GM18507 (cell line): Measurements from ENCODE around the gene BPIFA2.
"Not testable (repeated sequence)": the region's sequence is repeated elsewhere in the genome, so short reads cannot be mapped to it uniquely, and the experiment has no call there.

Experiments used
- DNase-seq: peaks from one replicate; pipeline ENCODE4 v3.0.0; 2011; ENCODE audit warnings: low read depth; ENCODE audit not compliant: insufficient read length; ENCODE audit errors: extremely low spot score
- FAIRE-seq: peaks from 2 replicates; lab custom pipeline; 2011; peaks lifted over from hg19 to GRCh38; lab: Jason Lieb, UNC

The BPIFA2 gene

DNA sequence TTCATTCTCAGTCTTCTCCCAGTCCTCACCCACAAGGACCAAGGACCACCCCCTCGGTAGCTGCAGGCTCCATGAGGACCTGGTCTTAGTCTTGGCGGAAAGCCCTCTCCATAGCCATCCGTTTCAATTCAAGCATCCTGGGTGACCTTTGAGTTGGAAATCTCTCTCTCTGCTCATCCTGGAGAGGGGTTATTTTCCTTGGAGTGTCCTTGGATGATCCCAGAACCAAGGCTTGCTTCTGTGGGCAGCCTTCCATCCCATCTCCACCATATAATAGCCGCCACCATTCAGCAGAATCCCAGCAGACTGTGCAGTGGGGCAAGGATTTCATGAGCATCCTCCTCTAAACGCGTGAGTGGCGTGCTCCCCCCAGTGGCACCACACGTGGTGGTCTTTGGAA lies at the start of gene BPIFA2:
BPIFA2 (plus strand) TSS at position 301 of the 400 bp plus-strand sequence. CDS start 987 bp downstream, outside the sequence.
- no peak for FAIRE-seq
- DNase-seq, result no peak

- FAIRE-seq (peak; percentile 50), DNase-seq (no peak)
Measured at GRCh38 chr20:33119725-33120720, 47.9 kb upstream of the BPIFA2 start.

GRCh38 chr20:33120934-33121333 lies 47.0 kb upstream of the BPIFA2 start:
- FAIRE-seq (no peak), DNase-seq (no peak)

DNA sequence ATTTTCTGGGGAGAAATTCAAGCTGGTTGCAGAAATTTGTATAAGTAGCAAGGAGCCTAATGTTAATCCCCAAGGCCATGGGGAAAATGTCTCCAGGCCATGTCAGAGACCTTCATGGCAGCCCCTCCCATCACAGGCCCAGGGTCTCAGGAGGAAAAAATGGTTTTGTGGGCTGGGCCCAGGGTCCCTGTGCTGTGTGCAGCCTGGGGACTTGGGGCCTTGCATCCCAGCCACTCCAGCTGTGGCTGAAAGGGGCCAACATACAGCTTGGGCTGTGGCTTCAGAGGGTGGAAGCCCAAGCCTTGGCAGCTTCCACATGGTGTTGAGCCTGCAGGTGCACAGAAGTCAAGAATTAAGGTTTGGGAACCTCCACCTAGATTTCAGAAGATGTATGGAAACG lies 45.7 kb upstream of the BPIFA2 start:
- DNase-seq, FAIRE-seq: not testable (repeated sequence)

GRCh38 chr20:33124261-33124660 lies 43.7 kb upstream of the BPIFA2 start:
- no peak for FAIRE-seq

GRCh38 chr20:33124994-33125393 lies 43.0 kb upstream of the BPIFA2 start:
- FAIRE-seq (no peak), DNase-seq (no peak)

More at GRCh38 chr20:33124261-33124660, 43.7 kb upstream of the BPIFA2 start:
- DNase-seq, result no peak

GRCh38 chr20:33125983-33126382 lies 42.0 kb upstream of the BPIFA2 start:
- DNase-seq (no peak), FAIRE-seq (no peak)

DNA sequence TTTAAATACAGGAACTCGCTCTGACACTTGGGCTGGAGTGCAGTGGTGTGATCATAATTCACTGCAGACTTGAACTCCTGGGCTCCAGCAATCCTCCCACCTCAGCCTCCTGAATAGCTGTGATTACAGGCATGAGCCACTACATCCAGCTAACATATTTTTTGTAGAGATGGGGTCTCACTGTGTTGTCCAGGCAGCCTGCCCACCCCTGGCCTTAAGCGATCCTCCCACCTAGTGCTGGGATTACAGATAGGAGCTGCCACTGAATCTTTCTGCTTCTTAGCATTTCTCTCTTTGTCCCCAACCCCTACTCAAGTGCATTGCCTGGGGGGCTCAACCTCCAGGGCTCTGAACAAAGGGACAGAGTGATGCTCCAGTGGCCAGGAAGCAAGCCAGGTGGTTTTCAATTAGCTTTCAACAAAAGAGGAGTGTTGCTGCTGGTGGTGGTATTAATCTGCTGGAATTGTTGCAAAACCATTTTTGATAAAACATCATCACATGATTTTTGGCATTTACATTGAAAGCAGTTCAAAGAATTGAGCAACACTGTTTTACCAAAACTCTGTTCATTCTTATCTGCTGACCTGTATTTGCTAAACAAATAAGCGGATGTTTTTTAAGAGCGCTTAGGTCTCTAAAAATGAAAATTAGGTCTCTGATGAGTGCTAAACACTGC lies 40.4 kb upstream of the BPIFA2 start:
- DNase-seq (no peak), FAIRE-seq (no peak)

DNA sequence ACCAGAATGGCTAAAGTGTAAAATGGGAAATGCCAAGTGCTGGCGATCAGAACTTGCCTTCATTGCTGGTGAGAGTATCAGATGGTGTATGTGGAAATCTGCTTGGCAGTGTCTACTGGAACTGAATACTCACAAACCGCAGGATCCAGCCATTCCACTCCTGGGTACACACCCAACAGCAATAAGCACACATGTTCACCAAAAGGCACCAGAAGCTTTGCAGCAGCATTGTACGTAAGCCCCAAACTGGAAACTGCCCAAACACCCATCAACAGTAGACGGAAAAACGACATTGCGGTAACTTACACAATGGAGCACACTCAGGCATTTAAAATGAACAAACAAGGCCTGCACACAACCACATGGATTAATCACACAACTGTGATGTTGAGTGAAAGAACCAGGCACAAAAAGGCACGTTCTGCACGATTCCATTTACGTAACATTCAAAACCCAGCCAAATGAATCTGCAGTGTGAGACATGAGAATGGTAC lies 37.3 kb upstream of the BPIFA2 start:
- no peak for DNase-seq
- FAIRE-seq, result no peak

DNA sequence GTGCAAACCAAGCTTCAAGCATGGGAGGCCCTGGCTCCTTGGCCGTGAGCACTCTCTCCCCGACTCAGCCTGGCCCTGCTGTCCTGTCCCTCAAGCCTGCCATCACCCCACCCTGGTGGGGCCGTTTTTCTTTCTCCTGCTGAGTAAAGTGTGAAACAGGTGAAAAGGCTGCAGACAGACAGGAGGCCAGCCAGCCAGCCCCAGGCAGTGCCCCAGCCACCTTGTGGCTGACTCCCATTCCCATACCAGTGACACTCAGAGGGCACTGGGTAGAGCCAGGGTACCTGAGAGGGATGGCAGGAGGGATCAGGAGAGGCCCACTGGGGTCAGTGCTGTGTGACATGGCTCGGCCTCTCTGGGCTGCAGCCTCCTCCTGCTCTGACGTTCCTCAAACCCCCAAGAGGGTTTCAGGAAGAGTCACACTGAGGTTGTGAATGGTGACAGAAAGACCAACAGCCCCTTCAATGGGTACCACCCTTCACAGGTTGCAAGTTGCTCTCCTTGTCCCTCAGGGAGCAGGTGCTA lies 35.9 kb upstream of the BPIFA2 start:
- no peak for DNase-seq
- FAIRE-seq, result no peak

DNA sequence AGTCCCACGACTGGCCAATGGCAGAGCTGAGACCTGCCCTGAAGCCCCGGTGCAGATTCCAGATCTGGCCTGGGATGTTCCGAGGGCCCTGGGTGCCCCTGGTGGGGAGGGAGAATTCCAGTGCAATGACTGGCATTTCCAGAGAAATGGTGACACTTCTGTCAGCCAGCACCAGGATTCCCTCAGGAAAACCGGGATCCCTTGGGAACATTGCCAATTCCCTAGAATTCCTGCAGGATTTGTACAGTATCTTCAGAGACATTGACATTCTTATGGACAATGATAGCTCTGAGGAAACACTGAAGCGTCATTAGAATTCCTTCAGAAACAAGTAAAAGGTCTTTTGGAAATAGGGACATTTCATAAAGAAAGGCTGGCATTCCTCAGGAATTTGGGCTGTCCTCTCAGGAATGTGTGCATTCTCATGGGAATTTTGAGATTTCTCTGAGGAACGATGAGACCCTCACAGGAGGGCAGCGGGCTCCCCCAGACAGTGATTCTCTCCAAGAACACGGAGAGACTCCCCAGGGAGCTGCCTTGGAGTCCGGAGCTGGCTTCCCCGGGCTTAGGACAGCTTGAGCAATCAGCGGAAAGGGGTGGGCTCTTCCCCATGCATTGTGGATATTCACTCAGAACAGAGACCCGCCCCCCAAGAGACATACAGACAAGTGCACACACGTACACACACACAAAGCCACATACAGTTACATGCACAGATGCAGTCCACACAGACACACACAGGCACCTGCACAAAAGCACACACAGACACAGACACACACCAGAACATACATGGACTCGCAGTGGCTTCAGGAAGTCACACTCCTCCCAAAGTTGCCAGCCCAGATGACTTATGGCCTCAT lies 35.2 kb upstream of the BPIFA2 start:
- no peak for DNase-seq
- no peak for FAIRE-seq

- DNase-seq, result no peak
- FAIRE-seq, result no peak
Measured at GRCh38 chr20:33133373-33133941, 34.5 kb upstream of the BPIFA2 start.

GRCh38 chr20:33137195-33137594 lies 30.8 kb upstream of the BPIFA2 start:
- DNase-seq (no peak), FAIRE-seq (no peak)

- FAIRE-seq, result no peak
Measured at GRCh38 chr20:33139467-33139866, 28.5 kb upstream of the BPIFA2 start.

GRCh38 chr20:33145521-33145920 lies 22.4 kb upstream of the BPIFA2 start:
- DNase-seq (no peak), FAIRE-seq (no peak)

More at GRCh38 chr20:33139467-33139866, 28.5 kb upstream of the BPIFA2 start:
- DNase-seq, result no peak

DNA sequence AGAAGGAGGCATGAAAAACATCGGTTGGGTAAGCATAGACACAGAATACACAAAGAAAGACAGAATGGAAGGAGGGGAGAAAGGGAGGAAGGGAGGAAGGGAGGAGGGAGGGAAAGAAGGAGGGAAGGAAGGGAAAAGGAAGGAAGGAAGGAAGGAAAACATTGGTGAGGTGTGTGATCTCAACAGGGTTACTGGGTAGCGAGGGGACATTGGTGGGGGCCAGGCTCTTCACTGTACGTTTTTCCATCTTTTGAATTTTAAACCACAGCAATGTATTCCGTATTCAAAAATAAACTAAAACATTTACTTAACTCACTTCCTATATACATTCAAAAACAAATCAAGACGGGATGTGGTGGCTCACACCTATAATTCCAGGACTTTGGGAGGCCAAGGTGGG lies 20.7 kb upstream of the BPIFA2 start:
- no peak for DNase-seq
- no peak for FAIRE-seq

DNA sequence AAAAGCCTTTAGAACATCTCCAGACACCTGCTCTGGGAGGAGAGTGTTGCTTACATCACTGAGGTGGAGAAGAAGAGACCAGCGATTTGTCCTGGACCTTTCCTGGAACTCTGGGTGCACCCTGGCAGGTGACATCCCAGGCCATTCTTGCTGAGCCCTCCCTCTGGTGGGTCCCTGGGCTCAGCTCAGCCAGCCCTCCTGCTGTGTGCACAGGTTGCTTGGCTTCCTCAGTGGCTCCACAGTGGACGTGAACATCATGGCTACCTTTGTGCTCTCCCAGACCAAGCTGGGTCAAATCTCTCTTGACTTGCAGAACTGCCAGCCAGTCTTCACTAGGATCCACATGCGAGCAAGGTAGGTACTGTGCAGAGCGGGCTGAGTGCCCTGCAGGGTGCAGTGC lies 19.9 kb upstream of the BPIFA2 start:
- no peak for DNase-seq
- FAIRE-seq, result no peak

- DNase-seq (no peak), FAIRE-seq (no peak)
Measured at GRCh38 chr20:33154252-33154651, 13.7 kb upstream of the BPIFA2 start.
